Keratinocyte (primary cell): ENCODE data around the gene BCAS3. TPM values are rescaled to one million over a fixed set of nuclear protein-coding genes. Genes with fewer than 3 reads are reported as not detected.

Experiments used
- DNase-seq: peaks from one replicate; pipeline ENCODE4 v3.0.0-alpha.2; 2011; ENCODE audit warnings: low read depth, missing footprints, low spot score
- FAIRE-seq: peaks from 2 replicates; lab custom pipeline; 2011; peaks lifted over from hg19 to GRCh38; lab: Jason Lieb, UNC
- H2AFZ ChIP-seq: 2 replicates; pipeline ENCODE4 v1.6.0; 2012; ENCODE audit warnings: low read length, control low read depth, inconsistent platforms; ENCODE audit not compliant: control insufficient read depth
- H3K27ac ChIP-seq: 2 replicates; pipeline ENCODE4 v1.5.1; 2011; ENCODE audit warnings: low read length; ENCODE audit not compliant: control insufficient read depth, insufficient read depth
- H3K27me3 ChIP-seq: 3 replicates; pipeline ENCODE4 v1.6.0; 2011; ENCODE audit warnings: low read length; ENCODE audit not compliant: control insufficient read depth, insufficient read depth; ENCODE audit errors: extremely low read depth
- H3K36me3 ChIP-seq, 2 experiments: 2 replicates in 1 of 2; 3 replicates in 1 of 2; pipeline ENCODE4 v1.5.1; 2011; ENCODE audit warnings: low read length in 2 of 2, mild to moderate bottlenecking in 1 of 2; ENCODE audit not compliant: control insufficient read depth in 2 of 2, insufficient read depth in 2 of 2; ENCODE audit errors: extremely low read depth in 1 of 2
- H3K4me1 ChIP-seq: 3 replicates; pipeline ENCODE4 v1.5.1; 2011; ENCODE audit warnings: low read length; ENCODE audit not compliant: control insufficient read depth, insufficient read depth; ENCODE audit errors: extremely low read depth
- H3K4me2 ChIP-seq: 3 replicates; pipeline ENCODE4 v1.6.0; 2011; ENCODE audit warnings: low read depth, low read length; ENCODE audit not compliant: control insufficient read depth, insufficient read depth; ENCODE audit errors: extremely low read depth
- H3K4me3 ChIP-seq, 3 experiments: fragments of 200-600 bp in 1 of 3; sonication (generic) in 1 of 3; 2 replicates in 2 of 3; 3 replicates in 1 of 3; pipeline ENCODE4 v1.5.1; 2011 to 2016; ENCODE audit warnings: low read length in 3 of 3, mild to moderate bottlenecking in 3 of 3, control low read depth in 2 of 3, inconsistent platforms in 1 of 3, low read depth in 1 of 3, mixed read lengths in 1 of 3, mixed run types in 1 of 3, moderate library complexity in 1 of 3; ENCODE audit not compliant: control insufficient read depth in 2 of 3, insufficient read depth in 2 of 3; ENCODE audit errors: extremely low read depth in 1 of 3
- H3K79me2 ChIP-seq: 2 replicates; pipeline ENCODE4 v1.6.0; 2012; ENCODE audit warnings: low read length; ENCODE audit not compliant: control insufficient read depth, insufficient read depth
- H3K9ac ChIP-seq: 3 replicates; pipeline ENCODE4 v1.6.0; 2011; ENCODE audit warnings: low read length; ENCODE audit not compliant: control insufficient read depth, insufficient read depth; ENCODE audit errors: extremely low read depth
- H3K9me1 ChIP-seq: 3 replicates; pipeline ENCODE4 v1.6.0; 2011; ENCODE audit warnings: low read length; ENCODE audit not compliant: control insufficient read depth, insufficient read depth; ENCODE audit errors: extremely low read depth
- H3K9me3 ChIP-seq: 2 replicates; pipeline ENCODE4 v1.5.1; 2012; ENCODE audit warnings: low read depth, low read length; ENCODE audit not compliant: control insufficient read depth
- H4K20me1 ChIP-seq: 3 replicates; pipeline ENCODE4 v1.6.0; 2011; ENCODE audit warnings: low read length; ENCODE audit not compliant: control insufficient read depth, insufficient read depth; ENCODE audit errors: extremely low read depth
- CTCF ChIP-seq, 3 experiments: IDR thresholded peaks in 1 of 3; conservative IDR thresholded peaks in 1 of 3; optimal IDR thresholded peaks in 1 of 3; 2 replicates in 2 of 3; 3 replicates in 1 of 3; pipeline versions ENCODE3 to v1.5.1; 2011; ENCODE audit warnings: low read length in 3 of 3, mild to moderate bottlenecking in 3 of 3, moderate library complexity in 2 of 3, control low read depth in 1 of 3, inconsistent platforms in 1 of 3; ENCODE audit not compliant: insufficient read depth in 2 of 3; ENCODE audit errors: extremely low read depth in 1 of 3
- EZH2 ChIP-seq: IDR thresholded peaks from one replicate; pipeline ENCODE4 v1.6.1; 2012; ENCODE audit warnings: inconsistent platforms, mild to moderate bottlenecking, low read length, moderate library complexity
- dilution Hi-C: fragments of 300-500 bp; cut with MboI; formaldehyde crosslinking; loops from one replicate; pipeline ENCODE4 v1.7.0; 2020; ENCODE audit warnings: low sequenced_read_pairs; ENCODE audit not compliant: extremely low pct_ligation_motif_present
- polyA plus RNA-seq, 5 experiments: library from polyadenylated mRNA; depleted of rRNA in 3 of 5; stranded (reverse) in 3 of 5; stranded (forward) in 1 of 5; unstranded in 1 of 5; fragments of >200 nt; gene quantifications; 1 replicate in 1 of 5; 2 replicates in 3 of 5; 3 replicates in 1 of 5; pipeline versions ENCODE4 v1.2.1 to v1.2.3, GENCODE V29; 2011 to 2012; ENCODE audit warnings: missing spikeins in 2 of 5, low read depth in 1 of 5, low replicate concordance in 1 of 5

The BCAS3 gene
- polyA plus RNA-seq, 1 donor (not counting 4 experiments of a cell fraction or from before 2014, with no cell fraction given): 11.8 TPM

GRCh38 chr17:61411011-61411260 is 733.3 kb downstream of the BCAS3 start:
- Histone ChIP-seq H3K9me3 (no peaks in the 10 kb centered on the region), H3K27me3 (peaks cover 36% of the 10 kb centered on the region), H3K4me1 (no peaks in the 10 kb centered on the region), H3K36me3 (no peaks in the 10 kb centered on the region), H3K4me2 (peak overlapping the region; percentile 74), H3K27ac (no peak overlapping the region), H3K9me1 (no peaks in the 10 kb centered on the region), H4K20me1 (no peaks in the 10 kb centered on the region), H3K9ac (peak overlapping the region; percentile 54), H3K79me2 (no peaks in the 10 kb centered on the region), H3K4me3 (no peak overlapping the region), H2AFZ (peak overlapping the region; percentile 80)
- FAIRE-seq (no peak), DNase-seq (no peak)
- dilution Hi-C loops: no loop called here
- no peak for TF ChIP-seq EZH2

- Histone ChIP-seq H3K4me3 (peak overlapping the region; percentile 51 to 73 (median 68)), H3K27me3 (peaks cover 30% of the 10 kb centered on the region), H3K27ac (no peak overlapping the region), H3K9me1 (no peaks in the 10 kb centered on the region), H3K4me2 (peak overlapping the region; percentile 74), H3K4me1 (no peaks in the 10 kb centered on the region), H3K9me3 (no peaks in the 10 kb centered on the region), H4K20me1 (no peaks in the 10 kb centered on the region), H2AFZ (peak overlapping the region; percentile 80), H3K36me3 (no peaks in the 10 kb centered on the region), H3K9ac (peak overlapping the region; percentile 54), H3K79me2 (no peaks in the 10 kb centered on the region)
- no peak for FAIRE-seq
- no peak for DNase-seq
- dilution Hi-C loops: no loop called here
- TF ChIP-seq CTCF (optimal IDR thresholded peaks at IDR 0.05 in 1 of 3, IDR thresholded peaks at IDR 0.05 in 1 of 3, conservative IDR thresholded peaks at IDR 0.05 in 1 of 3; ENCODE audit: extremely low read depth in 1 of 3, insufficient read depth in 2 of 3, low read length in 3 of 3): peak in 2 of 3 experiments; percentile 7 to 8
- TF ChIP-seq EZH2: peak; percentile 42
Measured at GRCh38 chr17:61411261-61412142, 733.9 kb downstream of the BCAS3 start.
